ENCODE measurements around the gene RNF183.

The RNF183 gene

GRCh38 chr9:113328045-113328782 lies 25.0 kb upstream of the RNF183 start:
- no peak for ATAC-seq
- TF ChIP-seq RARB (CRISPR knock-in tag; IDR thresholded peaks at IDR 0.05) = no peak
- TF ChIP-seq ZFP30 (CRISPR knock-in tag; IDR thresholded peaks at IDR 0.05) = no peak
- no peak for TF ChIP-seq ZNF565 (CRISPR knock-in tag; conservative IDR thresholded peaks at IDR 0.05; ENCODE audit: low read depth)
- TF ChIP-seq PPARA (CRISPR knock-in tag; IDR thresholded peaks at IDR 0.05; ENCODE audit: borderline replicate concordance) = no peak
- no peak for TF ChIP-seq POU6F1 (CRISPR knock-in tag; IDR thresholded peaks at IDR 0.05; ENCODE audit: borderline replicate concordance, low read depth)
- no peak for TF ChIP-seq ZNF8 (CRISPR knock-in tag; IDR thresholded peaks at IDR 0.05)
- no peak for TF ChIP-seq PATZ1 (CRISPR knock-in tag; IDR thresholded peaks at IDR 0.05; ENCODE audit: borderline replicate concordance)
- TF ChIP-seq CREB5 (CRISPR knock-in tag; IDR thresholded peaks at IDR 0.05; ENCODE audit: low read depth) = no peak
- no peak for TF ChIP-seq ISL1 (CRISPR knock-in tag; IDR thresholded peaks at IDR 0.05)
- TF ChIP-seq GLIS3 (CRISPR knock-in tag; IDR thresholded peaks at IDR 0.05) = no peak
- no peak for TF ChIP-seq SNAI2 (CRISPR knock-in tag; IDR thresholded peaks at IDR 0.05)
- no peak for TF ChIP-seq CSRNP3 (CRISPR knock-in tag; IDR thresholded peaks at IDR 0.05)
- no peak for TF ChIP-seq BACH2 (CRISPR knock-in tag; IDR thresholded peaks at IDR 0.05; ENCODE audit: borderline replicate concordance)
- TF ChIP-seq OSR1 (CRISPR knock-in tag; IDR thresholded peaks at IDR 0.05) = no peak

GRCh38 chr9:113326230-113326629 lies 23.1 kb upstream of the RNF183 start:
- TF ChIP-seq TCF4 (CRISPR knock-in tag; IDR thresholded peaks at IDR 0.05; ENCODE audit: borderline replicate concordance) = no peak
- TF ChIP-seq ZC3H10 (CRISPR knock-in tag; IDR thresholded peaks at IDR 0.05) = no peak
- TF ChIP-seq CREB5 (CRISPR knock-in tag; IDR thresholded peaks at IDR 0.05; ENCODE audit: low read depth) = no peak
- no peak for TF ChIP-seq CSRNP3 (CRISPR knock-in tag; IDR thresholded peaks at IDR 0.05)
- TF ChIP-seq TOX (CRISPR knock-in tag; IDR thresholded peaks at IDR 0.05; ENCODE audit: borderline replicate concordance) = no peak
- TF ChIP-seq ARNTL (CRISPR knock-in tag; IDR thresholded peaks at IDR 0.05; ENCODE audit: borderline replicate concordance, low read depth) = no peak
- no peak for TF ChIP-seq PATZ1 (CRISPR knock-in tag; IDR thresholded peaks at IDR 0.05; ENCODE audit: borderline replicate concordance)
- TF ChIP-seq BACH2 (CRISPR knock-in tag; IDR thresholded peaks at IDR 0.05; ENCODE audit: borderline replicate concordance) = no peak
- no peak for TF ChIP-seq SNAI2 (CRISPR knock-in tag; IDR thresholded peaks at IDR 0.05)
- no peak for TF ChIP-seq OSR1 (CRISPR knock-in tag; IDR thresholded peaks at IDR 0.05)
- no peak for TF ChIP-seq TSHZ2 (CRISPR knock-in tag; IDR thresholded peaks at IDR 0.05)
- TF ChIP-seq CSDC2 (CRISPR knock-in tag; IDR thresholded peaks at IDR 0.05) = no peak
- TF ChIP-seq ZFP3 (CRISPR knock-in tag; IDR thresholded peaks at IDR 0.05) = no peak
- TF ChIP-seq ZNF565 (CRISPR knock-in tag; conservative IDR thresholded peaks at IDR 0.05; ENCODE audit: low read depth) = no peak
- no peak for TF ChIP-seq POU6F1 (CRISPR knock-in tag; IDR thresholded peaks at IDR 0.05; ENCODE audit: borderline replicate concordance, low read depth)
- no peak for TF ChIP-seq GLIS3 (CRISPR knock-in tag; IDR thresholded peaks at IDR 0.05)
- TF ChIP-seq ESRRG (CRISPR knock-in tag; IDR thresholded peaks at IDR 0.05) = no peak
- no peak for TF ChIP-seq PPARA (CRISPR knock-in tag; IDR thresholded peaks at IDR 0.05; ENCODE audit: borderline replicate concordance)
- no peak for TF ChIP-seq ZFP30 (CRISPR knock-in tag; IDR thresholded peaks at IDR 0.05)

More at GRCh38 chr9:113326230-113326629, 23.1 kb upstream of the RNF183 start:
- ATAC-seq = no peak
